ENCODE data around the gene CD276.

DNA sequence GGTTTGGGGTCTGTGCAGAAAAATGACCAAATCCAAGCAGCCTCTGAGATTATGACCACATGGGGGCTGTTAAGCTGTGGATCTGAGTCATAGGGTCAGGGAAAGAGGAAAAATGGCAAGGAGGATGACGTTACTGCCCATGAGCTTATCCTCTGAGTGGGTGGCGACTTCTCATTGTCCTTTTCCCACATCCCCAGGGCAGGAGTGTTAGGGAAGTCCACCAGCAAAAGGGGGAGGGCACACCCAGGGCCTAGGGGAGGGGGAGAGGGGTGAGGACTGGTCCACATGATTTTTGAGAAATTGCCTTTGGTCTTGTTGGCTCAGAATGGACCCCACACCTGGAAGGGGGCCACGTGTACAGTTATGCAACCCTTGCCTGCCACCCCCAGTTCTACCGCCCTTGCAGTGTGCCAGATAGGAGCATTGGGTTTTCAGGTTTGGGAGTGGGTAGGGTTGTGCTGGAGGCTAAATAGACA, 2.6 kb downstream of the CD276 start:
- TF ChIP-seq CTCF (IDR thresholded peaks at IDR 0.05) (no peak), POLR2A (IDR thresholded peaks at IDR 0.05) (no peak)
